GM19238 (cell line): ENCODE results near the gene EFEMP1.

Source experiments
- DNase-seq: peaks from one replicate; pipeline ENCODE4 v3.0.0; 2011; ENCODE audit warnings: low spot score; ENCODE audit not compliant: insufficient read length

EFEMP1 gene

GRCh38 chr2:55899881-55900280 is 23.7 kb downstream of the EFEMP1 start:
- no peak for DNase-seq

GRCh38 chr2:55898386-55899040 is 25.1 kb downstream of the EFEMP1 start:
- no peak for DNase-seq

GRCh38 chr2:55896633-55897032 is 26.9 kb downstream of the EFEMP1 start:
- DNase-seq: no peak

- no peak for DNase-seq
These were observed 28.9 kb downstream of the EFEMP1 start for GRCh38 chr2:55894720-55895119.

GRCh38 chr2:55891671-55892094 is 31.9 kb downstream of the EFEMP1 start:
- no peak for DNase-seq

GRCh38 chr2:55888936-55889335 is 34.6 kb downstream of the EFEMP1 start:
- DNase-seq: no peak

GRCh38 chr2:55887901-55888624 is 35.5 kb downstream of the EFEMP1 start:
- no peak for DNase-seq

GRCh38 chr2:55887351-55887750 is 36.2 kb downstream of the EFEMP1 start:
- DNase-seq: no peak

- no peak for DNase-seq
These were observed 37.7 kb downstream of the EFEMP1 start for GRCh38 chr2:55885944-55886281.

- DNase-seq: no peak
These were observed 38.2 kb downstream of the EFEMP1 start for GRCh38 chr2:55885127-55885943.

GRCh38 chr2:55883829-55884228 is 39.8 kb downstream of the EFEMP1 start:
- no peak for DNase-seq

- no peak for DNase-seq
These were observed 40.2 kb downstream of the EFEMP1 start for GRCh38 chr2:55883357-55883756.

GRCh38 chr2:55882954-55883353 is 40.6 kb downstream of the EFEMP1 start:
- no peak for DNase-seq

GRCh38 chr2:55880416-55881143 is 43.0 kb downstream of the EFEMP1 start:
- DNase-seq: no peak

GRCh38 chr2:55879976-55880375 is 43.6 kb downstream of the EFEMP1 start:
- DNase-seq: no peak

- DNase-seq: no peak
These were observed 46.5 kb downstream of the EFEMP1 start for GRCh38 chr2:55877087-55877436.

GRCh38 chr2:55876429-55877086 is 47.0 kb downstream of the EFEMP1 start:
- DNase-seq: no peak

- no peak for DNase-seq
These were observed 48.0 kb downstream of the EFEMP1 start for GRCh38 chr2:55875434-55876135.

- no peak for DNase-seq
These were observed 49.2 kb downstream of the EFEMP1 start for GRCh38 chr2:55874338-55874737.

GRCh38 chr2:55871637-55872036 is 51.9 kb downstream of the EFEMP1 start:
- no peak for DNase-seq
